ENCODE data around the gene MAP3K7CL.
A peak's percentile ranks its signal among the peaks of the same experiment; 100 is the strongest.

Gene MAP3K7CL, protein sequence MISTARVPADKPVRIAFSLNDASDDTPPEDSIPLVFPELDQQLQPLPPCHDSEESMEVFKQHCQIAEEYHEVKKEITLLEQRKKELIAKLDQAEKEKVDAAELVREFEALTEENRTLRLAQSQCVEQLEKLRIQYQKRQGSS

DNA sequence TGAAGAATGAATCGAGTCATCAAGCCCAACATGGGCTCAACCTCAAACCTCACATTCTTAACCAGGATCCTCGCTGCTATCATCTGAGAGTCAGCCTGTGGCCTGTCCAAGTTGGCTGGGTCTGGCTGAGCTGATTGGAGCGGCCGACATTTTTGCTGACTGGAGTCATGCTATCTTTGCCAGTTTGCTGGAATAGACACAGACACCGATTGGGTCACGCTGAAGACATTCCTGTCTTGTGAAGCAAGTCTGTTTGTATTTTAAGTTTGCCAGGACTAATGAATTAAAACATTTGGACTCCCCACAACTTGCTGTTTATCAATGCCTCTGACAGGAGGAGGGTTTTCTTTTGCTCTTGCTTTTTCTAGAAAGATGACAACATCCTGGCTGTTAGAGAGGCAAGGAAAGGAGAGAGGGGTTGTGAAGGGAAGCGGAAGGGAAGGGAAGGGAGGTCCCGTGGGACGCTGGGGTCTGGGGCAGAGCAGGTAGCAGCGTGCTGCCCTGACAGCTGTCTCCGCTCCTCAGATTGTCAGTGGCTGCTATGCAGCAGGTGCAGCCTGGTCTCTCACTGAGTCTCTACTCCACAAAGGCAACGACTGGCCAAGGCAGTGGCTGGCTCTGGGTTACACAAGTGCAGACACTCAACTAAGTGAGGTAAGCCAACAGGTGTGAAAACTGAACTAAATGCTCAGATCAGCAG is at the start of gene MAP3K7CL:
TSS of gene MAP3K7CL (plus strand) at position 375 of the 700 bp plus-strand sequence. CDS start 2,701 bp downstream, outside the sequence.
- peak; percentile 28 for DNase-seq

DNA sequence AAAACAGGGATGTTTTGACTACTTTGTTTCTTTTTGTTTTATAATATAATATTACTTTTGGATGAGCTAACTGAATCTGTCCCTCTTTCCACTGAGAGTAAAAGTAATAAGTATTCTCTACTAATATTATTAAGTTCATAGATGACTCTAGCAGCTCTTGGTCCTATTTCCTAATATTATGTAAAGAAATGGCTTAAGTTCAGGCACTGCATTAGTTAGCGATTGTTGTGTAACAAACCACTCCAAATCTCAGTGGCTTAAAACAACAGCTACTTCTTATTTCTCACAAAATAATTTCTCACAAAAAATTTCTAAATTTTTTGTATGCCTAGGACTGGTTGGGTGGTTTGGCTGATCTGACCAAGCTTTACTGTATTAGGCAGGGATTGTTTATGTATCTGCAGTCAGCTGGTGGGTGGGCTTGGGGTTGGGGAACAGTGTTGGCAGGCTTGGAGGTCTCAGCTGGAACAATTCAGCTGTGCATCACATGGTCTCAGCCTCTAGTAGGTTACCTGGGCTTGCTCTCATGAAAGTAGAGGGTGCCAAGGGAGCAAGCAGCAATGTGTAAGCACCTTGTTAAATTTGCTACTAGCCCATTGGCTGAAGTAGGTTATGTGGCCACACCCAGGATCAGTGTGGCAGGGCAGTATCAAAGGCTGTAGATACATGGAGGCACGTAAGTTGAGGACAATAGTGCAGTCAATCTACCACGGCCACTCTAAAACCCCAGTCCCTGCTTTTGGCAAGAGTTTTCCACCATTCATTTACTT is 48.2 kb upstream of the MAP3K7CL start:
- DNase-seq: no peak

DNA sequence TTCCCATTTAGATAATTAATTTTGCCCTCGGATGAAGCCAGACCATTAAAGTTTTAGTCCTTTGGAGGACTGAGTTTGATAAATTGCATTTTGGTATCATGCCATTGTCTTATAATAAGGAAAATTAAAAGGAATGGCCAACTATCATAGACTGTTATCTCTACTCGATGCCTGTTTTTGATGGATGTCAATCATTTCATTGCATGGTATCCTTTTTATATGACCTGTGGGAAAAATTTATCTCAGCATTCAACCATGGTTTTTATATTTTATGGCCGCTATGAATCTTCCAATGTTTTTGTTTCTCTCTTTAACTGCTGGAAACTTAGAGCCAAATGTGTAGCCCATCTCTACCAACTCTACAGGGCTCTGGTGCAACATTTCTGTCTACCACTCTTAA is 47.1 kb upstream of the MAP3K7CL start:
- no peak for DNase-seq

DNA sequence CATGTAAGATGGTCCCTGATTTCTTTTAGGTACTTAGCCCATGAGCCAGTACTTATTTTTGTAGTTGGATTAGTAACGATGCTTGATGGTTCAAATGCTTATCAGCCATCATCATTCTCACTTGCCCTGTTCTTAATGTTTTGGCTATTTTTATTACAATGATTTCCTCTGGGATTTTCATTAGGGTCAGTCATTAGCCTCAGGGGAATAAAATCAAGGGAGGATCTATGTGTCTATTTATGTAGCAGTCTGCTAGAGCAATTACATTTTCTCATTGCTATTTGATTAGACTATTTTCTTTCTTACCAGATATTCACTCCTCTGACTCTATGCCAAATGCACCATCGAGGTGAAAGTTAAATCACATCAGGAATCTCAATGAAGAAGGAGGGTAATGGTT is 46.1 kb upstream of the MAP3K7CL start:
- no peak for DNase-seq

DNA sequence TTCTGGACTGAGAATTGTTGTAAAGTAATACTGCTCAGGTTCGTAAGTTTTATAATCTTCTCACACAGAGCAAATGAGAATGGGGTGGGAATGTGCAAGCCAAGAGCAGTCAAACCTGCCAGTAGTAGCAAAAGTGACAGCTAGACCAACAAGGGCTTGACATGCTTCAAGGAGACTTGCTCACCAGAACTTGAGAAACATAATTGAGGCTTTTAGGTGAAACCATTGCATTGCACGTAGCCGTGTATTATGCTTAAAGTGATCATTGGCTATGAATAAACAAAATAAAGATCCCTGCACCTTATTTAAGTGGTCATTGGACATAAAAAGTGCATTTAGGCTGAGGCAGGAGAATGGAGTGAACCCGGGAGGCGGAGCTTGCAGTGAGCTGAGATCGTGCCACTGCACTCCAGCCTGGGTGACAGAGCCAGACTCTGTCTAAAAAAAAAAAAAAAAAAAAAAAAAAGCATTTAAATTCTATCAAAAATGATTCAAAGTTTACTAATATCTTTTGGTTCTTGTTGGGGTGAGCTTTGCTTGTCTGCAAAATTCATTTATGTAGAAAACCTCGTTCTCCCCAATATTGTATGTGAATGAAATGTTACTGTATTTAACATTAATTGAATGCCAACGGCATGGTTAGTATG is 45.2 kb upstream of the MAP3K7CL start:
- DNase-seq: no peak

DNA sequence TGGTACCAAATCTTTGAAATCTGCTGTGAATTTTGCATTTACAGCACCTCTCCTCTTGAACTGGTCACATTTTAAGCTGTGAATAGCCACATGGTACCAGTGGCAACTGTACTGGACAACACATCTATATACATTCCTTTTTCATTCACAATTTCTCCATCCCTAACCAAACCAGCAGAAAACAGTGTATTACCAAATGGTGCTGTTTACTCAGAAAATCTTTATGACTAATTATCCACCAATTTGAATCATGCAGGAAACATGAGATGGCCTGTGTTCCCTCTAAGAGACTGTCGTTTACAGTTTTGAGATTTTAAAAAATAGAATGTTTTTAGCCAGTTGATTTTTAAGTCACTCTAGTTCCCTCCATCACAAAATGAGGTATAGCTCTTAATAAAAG is 39.4 kb upstream of the MAP3K7CL start:
- DNase-seq: no peak

DNA sequence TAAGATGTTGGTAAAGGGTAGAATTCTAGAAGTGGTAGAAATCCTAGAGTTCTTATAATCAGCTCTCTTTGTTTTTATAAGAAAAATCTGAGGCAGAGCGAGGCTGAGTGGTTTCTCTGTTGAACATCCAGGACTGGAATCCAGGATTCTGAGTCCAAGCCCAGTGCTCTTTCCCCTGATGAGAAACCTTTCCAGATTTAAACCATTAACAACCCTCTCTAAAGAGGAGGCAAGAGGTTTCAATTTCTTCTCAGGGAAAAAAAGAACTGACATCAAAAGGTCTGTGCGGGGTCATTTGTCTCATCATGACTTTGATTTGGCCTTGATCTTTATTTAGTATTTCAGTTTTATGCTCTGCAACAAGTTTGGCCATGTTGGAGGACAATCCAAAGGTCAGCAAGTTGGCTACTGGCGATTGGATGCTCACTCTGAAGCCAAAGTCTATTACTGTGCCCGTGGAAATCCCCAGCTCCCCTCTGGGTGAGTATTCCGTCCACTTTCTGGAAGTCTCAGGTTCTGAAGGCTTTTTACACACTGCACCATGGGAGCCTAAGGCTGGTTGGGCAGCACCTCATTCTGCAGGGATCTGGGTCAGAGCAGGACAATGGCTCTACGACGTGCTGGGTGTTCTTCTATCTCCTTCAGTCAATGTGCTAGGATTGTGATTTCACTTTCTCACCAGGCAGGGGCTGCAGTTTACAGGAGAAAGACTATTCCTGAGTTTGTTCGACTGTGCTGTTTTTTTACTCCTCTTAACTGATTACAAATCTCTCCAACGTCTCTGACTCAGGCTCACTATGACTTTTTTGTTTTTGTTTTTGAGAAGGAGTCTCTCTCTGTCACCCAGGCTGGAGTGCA is 38.1 kb upstream of the MAP3K7CL start:
- no peak for DNase-seq

DNA sequence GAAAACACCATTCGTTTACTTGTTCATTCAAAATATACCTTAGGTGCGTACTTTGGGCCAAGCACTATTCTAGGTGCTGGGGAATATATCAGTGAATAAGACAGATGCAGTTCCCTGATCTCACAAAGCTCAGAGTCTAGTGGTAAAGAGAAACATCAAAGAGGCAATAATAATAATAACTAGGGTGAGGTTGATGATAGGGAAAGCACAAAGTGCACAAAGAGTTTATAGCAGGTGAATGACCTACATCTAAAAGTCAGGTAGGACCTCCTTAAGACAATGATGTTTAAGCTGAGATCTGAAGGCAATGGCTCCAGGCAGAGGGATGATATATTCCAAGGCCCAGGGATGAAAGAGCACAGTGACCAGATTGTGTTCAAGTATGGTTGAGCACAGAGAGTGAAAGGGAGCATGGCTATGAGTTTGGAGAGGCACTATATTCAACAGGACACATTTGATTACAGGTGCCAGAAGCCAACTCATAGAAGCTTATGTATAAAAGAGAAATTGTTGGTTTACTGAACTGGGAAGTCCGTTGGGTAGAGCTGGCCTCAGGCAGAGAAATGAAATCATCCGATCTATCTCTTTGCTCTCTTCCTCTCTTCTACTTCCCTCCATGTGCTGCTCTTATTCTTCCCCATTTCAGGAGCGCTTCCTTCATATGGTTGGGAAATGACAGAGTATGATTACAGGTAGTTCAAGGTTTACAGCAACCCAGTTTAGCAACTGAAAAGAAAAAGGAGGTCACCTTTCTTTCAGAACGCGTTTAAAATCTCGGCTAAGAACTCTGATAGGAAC is 34.0 kb upstream of the MAP3K7CL start:
- no peak for DNase-seq

DNA sequence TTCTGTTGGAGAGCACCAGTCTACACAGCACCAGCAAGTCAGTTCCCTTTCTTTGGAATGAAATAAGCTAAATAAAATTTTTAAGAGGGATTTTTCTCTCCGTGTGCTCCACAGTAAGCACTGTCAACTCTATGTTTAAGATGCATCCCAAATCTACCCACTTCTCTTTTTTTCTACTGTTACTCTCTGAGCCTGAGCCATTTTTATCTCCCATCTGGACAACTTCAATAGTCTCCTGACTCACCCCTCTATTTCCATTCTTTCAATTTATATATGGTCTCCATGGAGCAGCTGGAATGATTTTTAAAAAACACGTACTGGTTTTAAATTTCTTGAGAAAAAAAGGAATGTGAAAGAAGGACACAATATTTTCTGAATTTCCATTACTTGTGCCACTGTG is 32.3 kb upstream of the MAP3K7CL start:
- no peak for DNase-seq

DNA sequence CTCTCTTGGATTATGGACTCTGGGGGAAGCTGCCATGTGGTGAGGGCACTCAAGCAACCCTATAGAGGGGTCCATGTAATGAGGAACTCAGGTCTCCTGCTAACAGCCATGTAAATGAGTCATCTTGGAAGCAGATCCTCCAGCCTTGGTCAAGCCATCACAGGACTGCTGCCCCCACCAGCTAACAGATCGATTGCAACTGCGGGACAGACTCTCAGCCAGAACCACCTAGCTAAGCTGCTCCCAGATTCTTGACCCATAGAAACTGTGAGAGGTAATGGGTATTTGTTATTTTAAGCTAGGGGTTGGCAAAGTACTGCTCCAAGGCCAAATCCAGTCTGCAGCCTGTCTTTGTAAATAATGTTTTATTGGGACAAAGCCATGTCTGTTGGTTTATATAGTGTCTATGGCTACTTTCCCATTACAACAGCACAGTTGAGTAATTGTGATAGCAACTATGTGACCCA is 27.6 kb upstream of the MAP3K7CL start:
- DNase-seq: no peak

DNA sequence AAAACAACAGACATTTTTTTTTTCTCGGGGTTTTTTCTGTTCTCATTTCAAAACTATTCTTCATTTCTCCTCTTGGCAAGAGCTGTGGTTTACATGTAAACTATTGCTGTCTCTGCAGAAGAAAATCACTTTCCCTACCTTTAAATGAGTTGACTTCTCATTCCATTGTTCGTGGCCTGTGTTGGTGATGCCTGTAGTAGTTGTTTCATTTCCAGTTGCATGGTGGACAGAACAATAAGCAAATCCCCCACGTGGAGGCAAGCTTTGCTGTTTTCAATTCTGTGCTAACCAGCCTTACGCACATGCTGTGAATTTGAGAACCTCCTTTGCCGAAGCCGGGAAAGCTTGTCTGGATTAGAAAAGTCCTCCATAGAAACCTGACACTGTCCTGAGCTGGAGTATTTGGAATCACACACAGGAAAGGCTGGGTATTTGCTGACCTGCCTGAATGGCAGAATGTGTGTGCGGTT is 26.2 kb upstream of the MAP3K7CL start:
- no peak for DNase-seq

DNA sequence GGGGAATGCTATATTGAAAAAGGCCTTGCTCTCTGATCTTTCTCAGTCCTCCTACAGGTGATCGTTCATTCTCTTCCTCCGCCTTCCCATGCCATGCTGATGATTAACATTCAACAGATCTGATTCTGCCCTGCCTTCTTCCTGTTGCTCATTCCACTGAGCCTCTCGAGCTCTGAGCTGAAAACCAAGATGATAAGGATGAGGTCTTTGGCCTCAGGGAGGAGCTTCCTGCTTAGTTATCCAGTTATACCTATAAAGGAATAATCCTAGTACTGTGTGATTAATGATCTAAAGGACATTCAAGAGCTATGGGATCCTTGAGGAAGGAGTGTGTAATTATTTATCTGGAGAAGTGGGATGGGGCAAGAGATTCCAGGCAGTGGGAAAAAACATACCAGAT is 25.2 kb upstream of the MAP3K7CL start:
- DNase-seq: peak; percentile 26

DNA sequence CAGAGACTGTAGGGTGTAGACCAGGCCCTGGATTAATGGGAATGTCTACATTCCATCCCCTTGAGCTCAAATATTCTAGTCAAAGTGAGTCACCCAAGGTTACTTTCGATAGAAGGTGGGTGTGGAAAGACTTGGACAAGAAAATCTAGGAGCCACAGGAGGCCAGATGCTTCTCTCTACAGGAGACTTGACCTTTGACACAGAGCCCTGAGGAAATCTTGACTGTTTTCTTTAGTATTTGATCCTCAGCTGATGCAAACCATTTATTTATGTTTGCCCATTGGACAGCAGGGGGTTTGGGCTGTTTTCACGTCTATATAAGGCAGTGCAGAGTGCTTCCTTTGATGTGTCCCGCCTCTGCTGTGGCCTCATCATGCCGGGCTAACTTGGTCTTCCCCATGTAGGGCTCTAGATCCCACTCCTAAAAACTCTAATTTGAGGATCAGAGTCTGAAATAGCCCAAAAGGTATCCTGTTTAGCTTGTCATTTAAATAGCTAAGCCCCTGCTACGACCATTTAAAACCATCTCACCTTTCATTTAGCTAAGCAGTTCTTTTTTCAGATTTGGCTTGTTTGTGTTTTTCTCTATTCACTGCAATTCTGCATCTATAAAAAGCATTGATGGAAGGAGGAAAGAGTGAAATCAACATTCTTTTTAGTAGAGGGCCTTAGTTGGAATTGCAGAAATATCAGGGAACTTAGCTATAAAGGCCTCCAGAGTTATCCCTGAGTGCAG is 15.5 kb upstream of the MAP3K7CL start:
- DNase-seq: no peak

DNA sequence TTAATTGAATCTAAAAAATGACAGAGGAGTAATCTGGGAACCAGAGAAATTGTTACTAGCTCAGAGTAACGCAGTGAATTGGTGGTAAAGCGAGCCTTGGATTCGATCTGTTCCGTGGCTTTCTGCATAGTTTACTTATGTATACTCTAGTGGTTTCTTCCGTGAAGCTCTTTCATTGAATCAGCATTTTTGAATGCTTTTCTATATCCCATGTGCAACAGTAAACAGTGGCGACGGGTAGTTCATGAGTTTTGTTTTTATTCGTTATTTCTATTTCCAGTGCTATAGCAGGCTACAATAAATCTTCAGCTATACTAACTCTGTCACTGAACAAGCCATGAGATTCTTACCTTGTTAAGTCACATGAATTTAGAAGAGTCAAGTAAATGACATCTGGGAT is 14.5 kb upstream of the MAP3K7CL start:
- no peak for DNase-seq

DNA sequence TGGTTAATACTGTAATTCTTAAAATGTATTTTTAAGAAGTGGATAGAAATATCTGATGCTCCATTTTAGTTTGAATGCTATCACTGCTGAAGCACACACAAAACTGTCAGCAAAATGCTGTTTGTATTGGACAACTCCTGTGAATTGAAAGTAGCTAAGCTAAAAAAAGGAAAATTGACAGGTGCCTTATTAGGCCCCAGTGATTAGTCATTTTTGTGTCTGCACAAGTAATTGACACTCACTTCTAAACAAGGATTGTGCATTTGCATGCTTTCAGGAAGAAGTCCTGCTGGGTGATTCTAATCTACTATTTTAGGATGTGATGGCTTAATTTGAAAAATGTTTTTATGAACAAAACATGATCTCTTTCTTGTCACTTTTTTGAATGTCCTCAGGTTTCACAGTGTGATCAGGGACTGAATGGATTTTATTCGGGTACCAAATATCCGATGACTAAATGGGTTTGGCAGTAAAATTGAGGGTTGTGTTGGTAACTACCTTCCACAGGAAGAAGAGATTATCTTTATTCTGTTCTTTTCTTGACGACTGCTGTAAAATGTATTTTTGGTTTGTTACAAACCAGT is 13.0 kb upstream of the MAP3K7CL start:
- DNase-seq: no peak

DNA sequence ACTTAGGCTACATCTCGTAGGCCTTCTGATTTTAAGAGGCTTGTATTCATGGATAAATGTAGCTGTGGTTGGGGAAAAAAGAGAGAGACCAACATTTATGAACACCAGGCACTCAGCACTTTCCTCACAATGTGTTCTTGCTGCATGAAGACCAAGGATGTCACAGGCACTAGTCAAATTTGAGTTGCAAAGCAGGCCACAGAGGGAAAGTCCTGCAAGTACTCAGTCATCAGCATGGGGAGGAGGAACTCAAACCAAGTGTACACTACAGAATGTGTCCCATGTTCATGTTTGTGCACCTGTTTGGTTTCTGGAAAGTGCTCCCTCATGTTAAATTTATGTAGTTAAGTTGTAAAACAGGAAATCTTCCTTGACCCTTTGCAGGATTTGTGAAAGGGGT is 8.7 kb upstream of the MAP3K7CL start:
- DNase-seq: no peak

DNA sequence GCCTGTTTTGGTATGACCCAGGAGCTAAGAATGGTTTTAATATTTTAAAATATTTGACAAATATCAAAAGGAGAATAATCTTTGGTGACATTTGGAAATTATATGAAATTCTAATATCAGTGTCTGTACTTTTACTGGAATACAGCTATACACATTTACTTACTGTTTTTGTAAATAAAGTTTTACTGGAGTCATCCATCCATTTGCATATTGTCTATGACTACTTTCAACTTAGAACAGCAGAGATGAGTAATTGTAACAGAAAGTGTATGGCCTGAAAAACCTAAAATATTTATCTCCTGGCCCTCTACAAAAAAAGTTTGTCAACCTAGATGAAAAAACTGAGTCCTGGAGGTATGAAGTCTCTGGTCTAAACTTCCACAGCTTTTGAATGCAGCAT is 5.8 kb upstream of the MAP3K7CL start:
- DNase-seq: no peak

DNA sequence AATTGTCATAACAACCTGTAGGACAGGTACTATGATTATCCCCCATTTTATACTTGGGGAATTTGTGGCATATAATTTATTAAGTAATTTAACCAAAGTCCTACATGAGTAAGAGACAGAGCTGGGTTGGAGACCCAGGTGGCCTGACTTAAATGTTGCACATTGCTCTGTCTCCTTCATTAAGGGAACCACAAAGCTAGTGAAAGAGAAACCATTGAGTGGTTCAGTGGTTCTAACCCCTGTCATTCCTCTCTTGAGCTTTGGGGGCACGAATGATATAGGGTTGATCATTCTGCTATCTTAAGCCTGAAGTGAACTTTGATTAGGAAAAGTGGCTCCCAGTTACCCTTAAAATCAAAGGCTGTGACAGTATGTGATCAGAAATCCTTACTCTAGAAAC is 5.3 kb upstream of the MAP3K7CL start:
- no peak for DNase-seq

DNA sequence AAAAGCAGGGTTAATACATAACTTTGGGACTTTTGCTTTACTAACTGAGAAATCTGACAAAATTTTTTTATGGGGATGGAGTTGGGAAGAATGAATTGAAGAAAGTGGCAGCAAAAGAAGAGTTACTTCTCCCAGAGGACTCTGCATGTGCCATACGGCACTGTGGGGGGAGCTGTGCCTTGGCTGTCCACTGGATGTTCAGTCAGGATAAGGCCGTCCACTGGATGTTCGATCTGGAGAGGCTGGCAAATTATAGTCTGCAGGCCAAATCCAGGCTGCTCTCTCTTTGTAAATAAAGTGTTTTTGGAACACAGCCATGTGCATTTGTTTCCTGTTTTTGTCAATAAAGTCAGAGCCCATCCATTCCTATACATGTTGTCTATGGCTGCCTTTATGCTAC is 4.5 kb upstream of the MAP3K7CL start:
- no peak for DNase-seq

DNA sequence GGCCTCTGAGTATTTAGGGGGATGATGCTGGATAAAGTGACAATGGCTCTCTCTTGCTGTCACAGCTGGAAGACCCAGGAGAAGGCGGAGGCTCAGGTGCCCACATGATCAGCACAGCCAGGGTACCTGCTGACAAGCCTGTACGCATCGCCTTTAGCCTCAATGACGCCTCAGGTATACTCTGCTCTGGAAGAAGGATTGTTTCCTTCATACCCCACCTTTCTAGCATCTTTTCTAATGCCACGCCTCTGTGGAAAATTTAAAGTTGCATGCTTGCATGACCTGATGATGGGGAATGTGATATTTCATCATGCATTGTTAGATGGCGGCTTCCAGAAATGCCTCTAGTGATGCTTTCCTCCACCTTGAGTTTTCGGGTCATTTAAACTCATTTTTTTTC is 2.8 kb downstream of the MAP3K7CL start:
- no peak for DNase-seq

DNA sequence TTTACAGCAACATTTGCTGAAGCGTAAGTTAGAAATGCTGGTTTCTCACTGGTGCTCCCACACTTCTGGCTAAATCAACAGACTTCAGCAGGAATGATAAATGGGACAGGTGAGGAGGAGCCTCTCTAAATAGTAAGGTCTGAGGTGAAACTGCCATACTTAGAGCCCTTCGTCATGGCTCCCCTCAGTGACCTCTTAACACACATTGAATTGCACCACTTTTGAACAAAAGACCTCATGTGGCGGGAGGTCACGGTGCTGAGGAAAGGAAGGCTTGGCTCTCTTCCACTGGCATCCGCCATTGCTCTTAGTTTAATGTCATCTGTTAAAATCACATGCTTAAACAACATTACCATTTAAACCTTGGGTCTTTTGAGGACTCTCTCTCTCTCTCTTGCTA is 3.4 kb downstream of the MAP3K7CL start:
- no peak for DNase-seq
